ENCODE measurements around the gene TCAP.
"Not testable (repeated sequence)": the region's sequence is repeated elsewhere in the genome, so short reads cannot be mapped to it uniquely, and the experiment has no call there.

TCAP gene

DNA sequence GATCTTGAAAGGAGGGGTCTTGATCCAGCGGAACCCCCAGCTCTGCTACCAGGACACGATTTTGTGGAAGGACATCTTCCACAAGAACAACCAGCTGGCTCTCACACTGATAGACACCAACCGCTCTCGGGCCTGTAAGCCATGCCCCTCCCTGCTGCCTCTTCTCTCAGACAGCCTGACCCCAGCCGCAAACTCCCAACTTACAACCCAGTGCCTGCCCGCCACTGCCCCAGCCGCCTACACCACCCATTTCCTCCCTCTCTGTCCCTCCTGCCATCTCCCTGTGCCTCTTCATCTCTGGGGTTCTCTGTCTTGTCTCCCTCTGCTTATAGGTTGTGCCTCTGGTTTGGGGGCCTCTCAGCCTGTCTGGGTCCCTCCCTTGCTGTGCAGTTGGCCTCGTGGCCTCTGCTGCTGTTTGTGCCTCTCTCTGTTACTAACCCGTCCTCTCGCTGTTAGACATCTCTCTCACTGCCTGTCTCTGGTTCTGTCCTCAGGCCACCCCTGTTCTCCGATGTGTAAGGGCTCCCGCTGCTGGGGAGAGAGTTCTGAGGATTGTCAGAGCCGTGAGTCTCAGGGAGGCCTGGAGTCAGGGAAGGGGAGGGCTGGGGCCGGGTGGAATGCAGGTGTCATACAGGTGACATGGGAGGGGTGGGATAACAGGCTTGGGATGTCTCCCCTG, 44.3 kb downstream of the TCAP start:
- DNase-seq: no peak

DNA sequence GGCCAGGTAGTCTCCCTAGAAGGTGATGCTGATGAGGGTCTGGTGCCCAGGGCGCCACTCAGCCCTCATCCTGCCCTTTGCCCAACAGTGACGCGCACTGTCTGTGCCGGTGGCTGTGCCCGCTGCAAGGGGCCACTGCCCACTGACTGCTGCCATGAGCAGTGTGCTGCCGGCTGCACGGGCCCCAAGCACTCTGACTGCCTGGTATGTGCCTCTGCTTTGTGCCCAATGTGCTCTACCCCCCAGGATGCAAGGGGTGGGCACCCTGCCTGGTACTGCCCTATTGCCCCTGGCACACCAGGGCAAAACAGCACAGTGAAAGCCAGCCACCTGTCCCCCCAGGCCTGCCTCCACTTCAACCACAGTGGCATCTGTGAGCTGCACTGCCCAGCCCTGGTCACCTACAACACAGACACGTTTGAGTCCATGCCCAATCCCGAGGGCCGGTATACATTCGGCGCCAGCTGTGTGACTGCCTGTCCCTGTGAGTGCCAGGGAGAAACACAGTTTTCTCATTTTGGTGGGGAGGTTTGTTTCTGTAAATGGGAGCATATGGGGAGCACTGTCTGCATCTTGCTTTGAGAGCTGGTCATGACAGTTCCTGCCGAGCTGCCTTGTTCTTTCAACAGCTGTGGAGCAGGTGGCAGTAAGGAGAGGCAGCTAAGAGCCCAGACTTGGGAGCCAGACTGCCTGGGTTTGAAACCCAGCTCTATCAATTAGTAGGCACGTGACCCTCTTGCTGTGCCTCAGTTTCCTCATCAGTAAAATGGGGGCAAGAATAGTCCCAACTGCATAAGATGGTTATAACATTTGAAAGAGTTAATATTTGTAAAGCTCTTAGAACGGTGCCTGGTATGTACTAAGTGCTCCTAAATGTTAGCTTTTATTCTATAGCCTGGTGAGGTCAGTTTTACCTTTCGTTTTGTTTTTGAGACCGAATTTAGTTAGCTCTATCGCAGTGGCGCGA, 45.1 kb downstream of the TCAP start:
- DNase-seq: no peak

DNA sequence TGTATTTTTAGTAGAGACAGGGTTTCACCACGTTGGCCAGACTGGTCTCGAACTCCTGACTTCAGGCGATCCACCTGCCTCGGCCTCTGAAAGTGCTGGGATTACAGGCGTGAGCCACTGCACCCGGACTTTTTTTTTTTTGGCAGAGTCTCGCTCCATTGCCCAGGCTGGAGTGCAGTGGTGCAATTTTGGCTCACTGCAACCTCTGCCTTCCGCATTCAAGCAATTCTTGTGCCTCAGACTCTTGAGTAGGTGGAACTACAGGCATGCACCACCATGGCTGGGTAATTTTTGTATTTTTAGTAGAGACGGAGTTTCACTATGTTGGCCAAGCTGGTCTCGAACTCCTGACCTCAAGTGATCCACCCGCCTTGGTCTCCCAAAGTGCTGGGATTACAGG, 45.9 kb downstream of the TCAP start:
- DNase-seq: not testable (repeated sequence)

DNA sequence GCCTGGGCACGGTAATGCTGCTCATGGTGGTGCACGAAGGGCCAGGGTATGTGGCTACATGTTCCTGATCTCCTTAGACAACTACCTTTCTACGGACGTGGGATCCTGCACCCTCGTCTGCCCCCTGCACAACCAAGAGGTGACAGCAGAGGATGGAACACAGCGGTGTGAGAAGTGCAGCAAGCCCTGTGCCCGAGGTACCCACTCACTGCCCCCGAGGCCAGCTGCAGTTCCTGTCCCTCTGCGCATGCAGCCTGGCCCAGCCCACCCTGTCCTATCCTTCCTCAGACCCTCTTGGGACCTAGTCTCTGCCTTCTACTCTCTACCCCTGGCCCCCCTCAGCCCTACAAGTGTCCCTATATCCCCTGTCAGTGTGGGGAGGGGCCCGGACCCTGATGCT, 46.7 kb downstream of the TCAP start:
- DNase-seq: no peak

DNA sequence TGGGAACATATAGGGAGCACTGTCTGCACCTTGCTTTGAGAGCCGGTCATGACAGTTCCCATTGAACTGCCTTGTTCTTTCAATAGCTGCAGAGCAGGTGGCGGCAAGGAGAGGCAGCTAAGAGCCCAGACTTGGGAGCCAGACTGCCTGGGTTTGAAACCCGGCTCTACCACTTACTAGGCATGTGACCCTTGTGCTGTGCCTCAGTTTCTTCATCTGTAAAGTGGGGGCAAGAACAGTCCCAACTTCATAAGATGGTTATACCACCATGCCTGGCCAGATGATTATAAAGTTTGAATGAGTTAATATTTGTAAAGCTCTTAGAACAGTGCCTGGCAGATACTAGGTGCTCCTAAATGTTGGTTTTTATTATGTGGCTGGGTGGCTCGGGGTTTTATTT, 49.1 kb downstream of the TCAP start:
- DNase-seq: no peak

DNA sequence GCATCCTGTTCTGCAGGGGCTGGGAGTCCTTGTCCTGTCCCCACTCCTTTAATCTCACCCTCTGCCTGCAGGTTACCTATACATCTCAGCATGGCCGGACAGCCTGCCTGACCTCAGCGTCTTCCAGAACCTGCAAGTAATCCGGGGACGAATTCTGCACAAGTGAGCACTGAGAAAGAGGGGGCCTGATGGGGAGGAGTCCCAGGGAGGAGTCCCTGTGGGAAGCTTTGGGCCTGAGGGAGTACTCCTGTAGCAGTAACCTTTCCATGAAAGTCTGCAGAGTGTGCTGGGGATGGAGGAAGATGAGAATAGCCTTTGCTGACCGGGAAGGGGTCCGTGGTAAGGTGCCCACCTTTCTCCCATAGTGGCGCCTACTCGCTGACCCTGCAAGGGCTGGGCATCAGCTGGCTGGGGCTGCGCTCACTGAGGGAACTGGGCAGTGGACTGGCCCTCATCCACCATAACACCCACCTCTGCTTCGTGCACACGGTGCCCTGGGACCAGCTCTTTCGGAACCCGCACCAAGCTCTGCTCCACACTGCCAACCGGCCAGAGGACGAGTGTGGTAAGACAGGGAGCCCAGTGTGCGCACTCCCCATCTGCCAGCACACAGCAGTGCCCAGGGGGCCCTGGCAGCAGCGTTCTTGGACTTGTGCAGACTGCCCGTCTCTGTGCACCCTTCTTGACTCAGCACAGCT, 50.4 kb downstream of the TCAP start:
- DNase-seq: no peak
